K562 (cell line): ENCODE data around the gene CROCC2. TPM values are rescaled to one million over a fixed set of nuclear protein-coding genes. Genes with fewer than 3 reads are reported as not detected.

Experiments
- ATAC-seq: fragments of 200-7000 bp; cut with Tn5 transposase; 3 replicates; pipeline ENCODE4 v1.9.1; 2020; ENCODE audit warnings: moderate library complexity
- BruUV-seq: library from RNA; stranded (reverse); fragments of 400-500 nt; replicated peaks from 2 replicates; lab custom pipeline; 2021; lab: Mats Ljungman, UMichigan
- CTCF ChIA-PET: fragments of 300-600 bp; formaldehyde crosslinking; extraction: SDS; loops from one replicate; lab custom pipeline; 2021; ENCODE audit warnings: low intra/inter-chr PET ratio; lab: Yijun Ruan, JAX
- POLR2A ChIA-PET: fragments of 300-600, 350-650 bp; sonication (Branson Sonifier 250); formaldehyde crosslinking; extraction: SDS; loops from one replicate; lab custom pipeline; 2021; ENCODE audit warnings: antibody characterized with exemption, inconsistent platforms; lab: Yijun Ruan, JAX
- DNase-seq, 4 experiments: peaks; one replicate each; pipeline versions ENCODE4 v3.0.0 to v3.0.0-alpha.2; 2011 to 2018; ENCODE audit warnings: low spot score in 3 of 4, mixed read lengths in 3 of 4; ENCODE audit errors: extremely low read depth in 1 of 4
- FAIRE-seq: peaks from 2 replicates; lab custom pipeline; 2011; peaks lifted over from hg19 to GRCh38; lab: Jason Lieb, UNC
- H2AFZ ChIP-seq: 2 replicates; pipeline ENCODE4 v1.6.0; 2011; ENCODE audit warnings: low read depth, low read length, control low read depth, inconsistent platforms
- H3K27ac ChIP-seq: fragments of 200-600 bp; 3 replicates; pipeline ENCODE4 v1.8.0; 2011; ENCODE audit warnings: low read depth, mild to moderate bottlenecking, control low read depth, inconsistent platforms, low read length, moderate library complexity, mixed read lengths; ENCODE audit errors: extremely low read depth
- H3K27me3 ChIP-seq, 2 experiments: fragments of 300-600 bp in 1 of 2; 2 replicates in 1 of 2; 3 replicates in 1 of 2; pipeline versions ENCODE4 v1.6.0 to v1.8.0; 2011; ENCODE audit warnings: inconsistent platforms in 2 of 2, low read length in 2 of 2, mild to moderate bottlenecking in 1 of 2, mixed read lengths in 1 of 2, moderate library complexity in 1 of 2; ENCODE audit not compliant: control insufficient read depth in 2 of 2, insufficient read depth in 2 of 2
- H3K36me3 ChIP-seq: fragments of 300-600 bp; 3 replicates; pipeline ENCODE4 v1.8.0; 2011; ENCODE audit warnings: mild to moderate bottlenecking, low read length, inconsistent platforms; ENCODE audit not compliant: control insufficient read depth, insufficient read depth
- H3K4me1 ChIP-seq, 2 experiments: fragments of 200-600 bp in 1 of 2; replicated peaks in 1 of 2; 2 replicates in 1 of 2; 3 replicates in 1 of 2; pipeline versions ENCODE4 v1.5.1 to v1.8.0; 2011; ENCODE audit warnings: inconsistent platforms in 2 of 2, low read length in 2 of 2, mild to moderate bottlenecking in 1 of 2, mixed read lengths in 1 of 2, moderate library complexity in 1 of 2; ENCODE audit not compliant: control insufficient read depth in 2 of 2, insufficient read depth in 2 of 2
- H3K4me2 ChIP-seq: 2 replicates; pipeline ENCODE4 v1.6.1; 2011; ENCODE audit warnings: low read length, control low read depth, inconsistent platforms, mixed read lengths; ENCODE audit not compliant: insufficient read depth
- H3K4me3 ChIP-seq: fragments of 200-600 bp; sonication (generic), shearing (Covaris generic); 2 replicates; pipeline ENCODE4 v1.5.1; 2016; ENCODE audit warnings: control low read depth, inconsistent platforms
- H3K79me2 ChIP-seq: fragments of 200-600 bp; 3 replicates; pipeline ENCODE4 v1.8.0; 2011; ENCODE audit warnings: low read length, inconsistent platforms; ENCODE audit not compliant: control insufficient read depth, insufficient read depth
- H3K9ac ChIP-seq, 2 experiments: 2 replicates each; pipeline versions ENCODE4 v1.6.0 to v1.6.1; 2011; ENCODE audit warnings: low read depth in 2 of 2, low read length in 2 of 2, control low read depth in 1 of 2, inconsistent platforms in 1 of 2, mild to moderate bottlenecking in 1 of 2, mixed read lengths in 1 of 2; ENCODE audit not compliant: insufficient read depth in 1 of 2
- H3K9me1 ChIP-seq: one replicate; pipeline ENCODE4 v1.6.0; 2011; ENCODE audit warnings: inconsistent platforms, mild to moderate bottlenecking, low read length, moderate library complexity; ENCODE audit not compliant: control insufficient read depth, insufficient read depth
- H3K9me3 ChIP-seq: replicated peaks from 2 replicates; pipeline ENCODE4 v1.5.1; 2011; ENCODE audit warnings: low read depth, low read length, inconsistent platforms; ENCODE audit not compliant: control insufficient read depth, insufficient read depth
- H4K20me1 ChIP-seq: replicated peaks from 2 replicates; pipeline ENCODE4 v1.6.1; 2011; ENCODE audit warnings: low read length, inconsistent platforms, mixed read lengths; ENCODE audit not compliant: control insufficient read depth, insufficient read depth
- BHLHE40 ChIP-seq: IDR thresholded peaks from 2 replicates; pipeline ENCODE4 v1.6.1; 2011; ENCODE audit warnings: low read length, improper control_type of control experiment
- CAMTA2 ChIP-seq: fragments of 250-450 bp; sonication (Bioruptor Pico); conservative IDR thresholded peaks from 2 replicates; pipeline ENCODE4 v1.5.1; 2022
- CCNT2 ChIP-seq: IDR thresholded peaks from 2 replicates; pipeline ENCODE4 v1.6.1; 2011; ENCODE audit warnings: borderline replicate concordance, low read depth, mild to moderate bottlenecking, moderate library complexity, mixed read lengths, low read length; ENCODE audit not compliant: insufficient read length; ENCODE audit errors: extremely low read depth
- CHD7 ChIP-seq: fragments of 200-600 bp; sonication (generic); IDR thresholded peaks from one replicate; pipeline ENCODE4 v1.6.1; 2012; ENCODE audit warnings: mild to moderate bottlenecking, low read depth, low read length, inconsistent platforms
- CREB3 ChIP-seq: fragments of 450-650 bp; conservative IDR thresholded peaks from 2 replicates; pipeline ENCODE4 v1.6.1; 2016; ENCODE audit warnings: missing genetic modification characterization, low read depth, mild to moderate bottlenecking, missing compliant biosample characterization, moderate library complexity
- NONO ChIP-seq, 2 experiments: fragments of 200-400 bp in 1 of 2; fragments of 450-650 bp in 1 of 2; formaldehyde crosslinking in 1 of 2; IDR thresholded peaks; 2 replicates each; pipeline ENCODE4 v1.6.1; 2017; ENCODE audit warnings: low read depth in 2 of 2, mild to moderate bottlenecking in 2 of 2, moderate library complexity in 2 of 2, low read length in 1 of 2
- SAFB2 ChIP-seq: fragments of 200-400 bp; formaldehyde crosslinking; IDR thresholded peaks from 2 replicates; pipeline ENCODE4 v1.6.1; 2018; ENCODE audit warnings: borderline replicate concordance, low read length, low read depth, moderate library complexity; ENCODE audit not compliant: severe bottlenecking
- SNAPC5 ChIP-seq: fragments of 250-450 bp; sonication (Bioruptor Pico); IDR thresholded peaks from 2 replicates; pipeline ENCODE4 v1.8.0; 2021; ENCODE audit warnings: moderate library complexity, mild to moderate bottlenecking, inconsistent platforms
- SNIP1 ChIP-seq: fragments of 450-650 bp; IDR thresholded peaks from 2 replicates; pipeline ENCODE4 v1.7.1; 2017; ENCODE audit warnings: low read depth, mild to moderate bottlenecking
- SRSF3 ChIP-seq: fragments of 200-400 bp; formaldehyde crosslinking; IDR thresholded peaks from 2 replicates; pipeline ENCODE4 v1.6.1; 2016; ENCODE audit warnings: mild to moderate bottlenecking, low read length, moderate library complexity; ENCODE audit not compliant: insufficient read depth
- WGBS: fragments of 100-300 bp; shearing (Covaris generic); methylation state at CpG from one replicate; pipeline ENCODE4 v1.1.6; 2016; ENCODE audit warnings: low coverage, mixed read lengths; ENCODE audit not compliant: insufficient coverage; ENCODE audit errors: missing lambda C conversion rate; 5-methylcytosine and 5-hydroxymethylcytosine counted together
- in situ Hi-C: fragments of 300-500 bp; cut with MboI; formaldehyde crosslinking; loops from 4 replicates; pipeline ENCODE4 v1.15.0; 2018; ENCODE audit warnings: inconsistent platforms, mixed read lengths
- intact Hi-C: fragments of 100-400 bp; cut with micrococcal nuclease; formaldehyde crosslinking; loops from 2 replicates; pipeline ENCODE4 v1.14.2; 2022
- polyA plus RNA-seq, 8 experiments: library from polyadenylated mRNA; depleted of rRNA in 4 of 8; stranded (reverse) in 5 of 8; unstranded in 3 of 8; fragments of >200 nt; fragmentation: Nextera tagmentation in 2 of 8; fragmentation: Illumina TruSeq in 1 of 8; extraction: Ambion mirVana in 2 of 8; extraction: Trizol in 1 of 8; gene quantifications; 2 replicates each; pipeline versions ENCODE4 v1.2.1 to v1.2.3, GENCODE V29; 2011 to 2014; ENCODE audit warnings: inconsistent platforms in 1 of 8, missing spikeins in 1 of 8
- total RNA-seq, 7 experiments: library from RNA; depleted of rRNA in 6 of 7; stranded (reverse); fragments of >200 nt in 6 of 7; fragmentation: Illumina TruSeq in 2 of 7; extraction: Trizol in 2 of 7; gene quantifications; 2 replicates each; pipeline versions ENCODE4 v1.2.1 to v1.2.3, GENCODE V29; 2011 to 2021; ENCODE audit warnings: low replicate concordance in 1 of 7

The CROCC2 gene
- total and polyA plus RNA-seq, 9 of the 15 experiments (the other 6 are each of a cell fraction or from before 2014, with no cell fraction given), result not detected

- FAIRE-seq (no peak), DNase-seq (no peak), ATAC-seq (no peak)
- Histone ChIP-seq H3K9ac (no peak overlapping the region), H3K36me3 (no peaks in the 10 kb centered on the region), H3K27ac (no peak overlapping the region), H3K4me2 (no peak overlapping the region), H3K79me2 (no peaks in the 10 kb centered on the region), H3K27me3 (peaks cover 3 to 60% of the 10 kb centered on the region in 2 experiments; a peak in 3 of 5 replicates), H3K9me1 (no peaks in the 10 kb centered on the region), H2AFZ (no peak overlapping the region), H4K20me1 (no peaks in the 10 kb centered on the region), H3K4me1 (no peaks in the 10 kb centered on the region; a peak in 2 of 5 replicates), H3K4me3 (no peak overlapping the region), H3K9me3 (no peaks in the 10 kb centered on the region)
- CTCF ChIA-PET, result no interaction called here
- intact Hi-C loops, result no loop called here
- BruUV-seq, result no TSS peak
- POLR2A ChIA-PET, result no interaction called here
- in situ Hi-C loops, result no loop called here
- WGBS, result 8% methylated on average over 2 of the region's 12 CpGs
- no peak for TF ChIP-seq BHLHE40
- TF ChIP-seq SNIP1, result no peak
- TF ChIP-seq SNAPC5 (CRISPR knock-in tag), result no peak
- no peak for TF ChIP-seq NONO (IDR thresholded peaks at IDR 0.05; ENCODE audit: low read depth in 2 of 2, low read length in 1 of 2)
- TF ChIP-seq CCNT2, result no peak
- no peak for TF ChIP-seq CHD7
- no peak for TF ChIP-seq CAMTA2
- no peak for TF ChIP-seq SAFB2
- TF ChIP-seq CREB3 (tag), result no peak
- no peak for TF ChIP-seq SRSF3
These were observed 31.4 kb upstream of the CROCC2 start for GRCh38 chr2:240874715-240875227.
